ENCODE measurements around the gene SLC6A6.

SLC6A6 gene

GRCh38 chr3:14471690-14472089 is 69.3 kb downstream of the SLC6A6 start:
- Histone ChIP-seq H3K27ac (ENCODE audit: low read depth, low read length) (no peak overlapping the region), H3K4me1 (ENCODE audit: control insufficient read depth in 5 of 5, insufficient read depth in 5 of 5, low read length in 5 of 5) (no peaks in the 10 kb centered on the region), H3K27me3 (ENCODE audit: control insufficient read depth in 5 of 5, insufficient read depth in 4 of 5, low read length in 5 of 5) (peaks cover 0 to 5% (median 0%) of the 10 kb centered on the region in 5 donors), H3K9ac (ENCODE audit: low read length in 5 of 5) (no peak overlapping the region), H3K4me3 (ENCODE audit: low read depth in 1 of 5, low read length in 5 of 5) (no peak overlapping the region), H3K36me3 (ENCODE audit: control insufficient read depth in 5 of 5, insufficient read depth in 5 of 5, low read length in 5 of 5) (peaks cover 0 to 79% (median 38%) of the 10 kb centered on the region in 5 donors), H3K9me3 (ENCODE audit: control insufficient read depth in 5 of 5, low read length in 5 of 5) (no peaks in the 10 kb centered on the region)

GRCh38 chr3:14472471-14473351 is 70.3 kb downstream of the SLC6A6 start:
- Histone ChIP-seq H3K9me3 (ENCODE audit: control insufficient read depth in 5 of 5, low read length in 5 of 5) (no peaks in the 10 kb centered on the region), H3K9ac (ENCODE audit: low read length in 5 of 5) (no peak overlapping the region), H3K27me3 (ENCODE audit: control insufficient read depth in 5 of 5, insufficient read depth in 4 of 5, low read length in 5 of 5) (peaks cover 0 to 5% (median 0%) of the 10 kb centered on the region in 5 donors), H3K4me1 (ENCODE audit: control insufficient read depth in 5 of 5, insufficient read depth in 5 of 5, low read length in 5 of 5) (no peaks in the 10 kb centered on the region), H3K27ac (ENCODE audit: low read depth, low read length) (no peak overlapping the region), H3K36me3 (ENCODE audit: control insufficient read depth in 5 of 5, insufficient read depth in 5 of 5, low read length in 5 of 5) (peaks cover 0 to 81% (median 36%) of the 10 kb centered on the region in 5 donors), H3K4me3 (ENCODE audit: low read depth in 1 of 5, low read length in 5 of 5) (no peak overlapping the region)

GRCh38 chr3:14473411-14473891 is 71.0 kb downstream of the SLC6A6 start:
- Histone ChIP-seq H3K27me3 (ENCODE audit: control insufficient read depth in 5 of 5, insufficient read depth in 4 of 5, low read length in 5 of 5) (peaks cover 0 to 4% (median 0%) of the 10 kb centered on the region in 5 donors), H3K27ac (ENCODE audit: low read depth, low read length) (no peak overlapping the region), H3K4me1 (ENCODE audit: control insufficient read depth in 5 of 5, insufficient read depth in 5 of 5, low read length in 5 of 5) (no peaks in the 10 kb centered on the region), H3K9me3 (ENCODE audit: control insufficient read depth in 5 of 5, low read length in 5 of 5) (no peaks in the 10 kb centered on the region), H3K9ac (ENCODE audit: low read length in 5 of 5) (no peak overlapping the region), H3K4me3 (ENCODE audit: low read depth in 1 of 5, low read length in 5 of 5) (no peak overlapping the region), H3K36me3 (ENCODE audit: control insufficient read depth in 5 of 5, insufficient read depth in 5 of 5, low read length in 5 of 5) (peaks cover 3 to 79% (median 36%) of the 10 kb centered on the region in 5 donors)

GRCh38 chr3:14474363-14475081 is 72.1 kb downstream of the SLC6A6 start:
- Histone ChIP-seq H3K36me3 (ENCODE audit: control insufficient read depth in 5 of 5, insufficient read depth in 5 of 5, low read length in 5 of 5) (peaks cover 4 to 82% (median 35%) of the 10 kb centered on the region in 5 donors), H3K4me3 (ENCODE audit: low read depth in 1 of 5, low read length in 5 of 5) (no peak overlapping the region), H3K9ac (ENCODE audit: low read length in 5 of 5) (no peak overlapping the region), H3K27ac (ENCODE audit: low read depth, low read length) (no peak overlapping the region), H3K9me3 (ENCODE audit: control insufficient read depth in 5 of 5, low read length in 5 of 5) (no peaks in the 10 kb centered on the region), H3K4me1 (ENCODE audit: control insufficient read depth in 5 of 5, insufficient read depth in 5 of 5, low read length in 5 of 5) (peaks cover 0 to 6% (median 0%) of the 10 kb centered on the region in 5 donors), H3K27me3 (ENCODE audit: control insufficient read depth in 5 of 5, insufficient read depth in 4 of 5, low read length in 5 of 5) (no peaks in the 10 kb centered on the region)

- Histone ChIP-seq H3K27me3 (ENCODE audit: control insufficient read depth in 5 of 5, insufficient read depth in 4 of 5, low read length in 5 of 5) (no peaks in the 10 kb centered on the region), H3K36me3 (ENCODE audit: control insufficient read depth in 5 of 5, insufficient read depth in 5 of 5, low read length in 5 of 5) (peaks cover 4 to 81% (median 41%) of the 10 kb centered on the region in 5 donors), H3K9me3 (ENCODE audit: control insufficient read depth in 5 of 5, low read length in 5 of 5) (no peaks in the 10 kb centered on the region), H3K4me1 (ENCODE audit: control insufficient read depth in 5 of 5, insufficient read depth in 5 of 5, low read length in 5 of 5) (peaks cover 0 to 16% (median 4%) of the 10 kb centered on the region in 5 donors), H3K9ac (ENCODE audit: low read length in 5 of 5) (no peak overlapping the region), H3K27ac (ENCODE audit: low read depth, low read length) (no peak overlapping the region), H3K4me3 (ENCODE audit: low read depth in 1 of 5, low read length in 5 of 5) (no peak overlapping the region)
Observed at GRCh38 chr3:14475621-14476020, 73.2 kb downstream of the SLC6A6 start.

GRCh38 chr3:14476583-14477265 is 74.3 kb downstream of the SLC6A6 start:
- no peak overlapping the region for H3K9ac ChIP-seq (ENCODE audit: low read length in 5 of 5)
- H3K9me3 ChIP-seq (ENCODE audit: control insufficient read depth in 5 of 5, low read length in 5 of 5), result no peaks in the 10 kb centered on the region
- no peak overlapping the region for H3K4me3 ChIP-seq (ENCODE audit: low read depth in 1 of 5, low read length in 5 of 5)
- H3K27me3 ChIP-seq (ENCODE audit: control insufficient read depth in 5 of 5, insufficient read depth in 4 of 5, low read length in 5 of 5), result no peaks in the 10 kb centered on the region
- peaks cover 4 to 79% (median 43%) of the 10 kb centered on the region in 5 donors for H3K36me3 ChIP-seq (ENCODE audit: control insufficient read depth in 5 of 5, insufficient read depth in 5 of 5, low read length in 5 of 5)
- H3K4me1 ChIP-seq (ENCODE audit: control insufficient read depth in 5 of 5, insufficient read depth in 5 of 5, low read length in 5 of 5), result peaks cover 0 to 28% (median 8%) of the 10 kb centered on the region in 5 donors
- no peak overlapping the region for H3K27ac ChIP-seq (ENCODE audit: low read depth, low read length)

GRCh38 chr3:14477311-14477935 is 75.0 kb downstream of the SLC6A6 start:
- no peaks in the 10 kb centered on the region for H3K27me3 ChIP-seq (ENCODE audit: control insufficient read depth in 5 of 5, insufficient read depth in 4 of 5, low read length in 5 of 5)
- H3K36me3 ChIP-seq (ENCODE audit: control insufficient read depth in 5 of 5, insufficient read depth in 5 of 5, low read length in 5 of 5), result peaks cover 4 to 78% (median 36%) of the 10 kb centered on the region in 5 donors
- H3K9ac ChIP-seq (ENCODE audit: low read length in 5 of 5), result no peak overlapping the region
- no peaks in the 10 kb centered on the region for H3K9me3 ChIP-seq (ENCODE audit: control insufficient read depth in 5 of 5, low read length in 5 of 5)
- no peak overlapping the region for H3K4me3 ChIP-seq (ENCODE audit: low read depth in 1 of 5, low read length in 5 of 5)
- H3K27ac ChIP-seq (ENCODE audit: low read depth, low read length), result no peak overlapping the region
- peaks cover 6 to 35% (median 9%) of the 10 kb centered on the region in 5 donors for H3K4me1 ChIP-seq (ENCODE audit: control insufficient read depth in 5 of 5, insufficient read depth in 5 of 5, low read length in 5 of 5)

GRCh38 chr3:14478956-14479550 is 76.6 kb downstream of the SLC6A6 start:
- H3K4me1 ChIP-seq (ENCODE audit: control insufficient read depth in 5 of 5, insufficient read depth in 5 of 5, low read length in 5 of 5), result peaks cover 8 to 44% (median 15%) of the 10 kb centered on the region in 5 donors
- no peak overlapping the region for H3K9ac ChIP-seq (ENCODE audit: low read length in 5 of 5)
- no peak overlapping the region for H3K27ac ChIP-seq (ENCODE audit: low read depth, low read length)
- no peaks in the 10 kb centered on the region for H3K27me3 ChIP-seq (ENCODE audit: control insufficient read depth in 5 of 5, insufficient read depth in 4 of 5, low read length in 5 of 5)
- peaks cover 4 to 78% (median 34%) of the 10 kb centered on the region in 5 donors for H3K36me3 ChIP-seq (ENCODE audit: control insufficient read depth in 5 of 5, insufficient read depth in 5 of 5, low read length in 5 of 5)
- H3K4me3 ChIP-seq (ENCODE audit: low read depth in 1 of 5, low read length in 5 of 5), result no peak overlapping the region
- no peaks in the 10 kb centered on the region for H3K9me3 ChIP-seq (ENCODE audit: control insufficient read depth in 5 of 5, low read length in 5 of 5)

GRCh38 chr3:14479591-14479990 is 77.2 kb downstream of the SLC6A6 start:
- Histone ChIP-seq H3K27ac (ENCODE audit: low read depth, low read length) (no peak overlapping the region), H3K27me3 (ENCODE audit: control insufficient read depth in 5 of 5, insufficient read depth in 4 of 5, low read length in 5 of 5) (no peaks in the 10 kb centered on the region), H3K4me1 (ENCODE audit: control insufficient read depth in 5 of 5, insufficient read depth in 5 of 5, low read length in 5 of 5) (peaks cover 8 to 44% (median 15%) of the 10 kb centered on the region in 5 donors), H3K36me3 (ENCODE audit: control insufficient read depth in 5 of 5, insufficient read depth in 5 of 5, low read length in 5 of 5) (peaks cover 4 to 78% (median 33%) of the 10 kb centered on the region in 5 donors), H3K9me3 (ENCODE audit: control insufficient read depth in 5 of 5, low read length in 5 of 5) (no peaks in the 10 kb centered on the region), H3K4me3 (ENCODE audit: low read depth in 1 of 5, low read length in 5 of 5) (no peak overlapping the region), H3K9ac (ENCODE audit: low read length in 5 of 5) (no peak overlapping the region)

All from subcutaneous abdominal adipose tissue (tissue), 5 donors.